Mesothelial cell of epicardium (in vitro differentiated cells): ENCODE measurements around the gene KAZN. TPM values are rescaled to one million over a fixed set of nuclear protein-coding genes. Genes with fewer than 3 reads are reported as not detected.
A peak's percentile ranks its signal among the peaks of the same experiment; 100 is the strongest.

Experiments used
- DNase-seq, 2 experiments: peaks; one replicate each; pipeline ENCODE4 v3.0.0; 2021; ENCODE audit warnings: low spot score in 2 of 2; ENCODE audit not compliant: unreplicated experiment in 2 of 2
- H3K27ac Mint-ChIP-seq: 2 replicates; pipeline ENCODE4 v1.8.0; 2021; ENCODE audit warnings: mixed read lengths
- H3K27me3 Mint-ChIP-seq: 2 replicates; pipeline ENCODE4 v1.8.0; 2021; ENCODE audit warnings: low read depth, mixed read lengths
- H3K36me3 Mint-ChIP-seq: 2 replicates; pipeline ENCODE4 v1.8.0; 2021; ENCODE audit warnings: mixed read lengths
- H3K4me1 Mint-ChIP-seq: 2 replicates; pipeline ENCODE4 v1.8.0; 2021; ENCODE audit warnings: mixed read lengths
- H3K4me3 Mint-ChIP-seq: 2 replicates; pipeline ENCODE4 v1.8.0; 2021; ENCODE audit warnings: mild to moderate bottlenecking, moderate library complexity, mixed read lengths
- H3K9me3 Mint-ChIP-seq: 2 replicates; pipeline ENCODE4 v1.8.0; 2021; ENCODE audit warnings: mixed read lengths
- total RNA-seq: library from RNA; stranded (reverse); gene quantifications from 3 replicates; pipeline ENCODE4 v1.2.1, GENCODE V29; 2021
- TF ChIP-seq, protein P1 (sequence below): fragments of 200-600 bp; sonication (generic); IDR thresholded peaks from one replicate; pipeline ENCODE4 v1.5.0; 2021; ENCODE audit warnings: antibody characterized with exemption; ENCODE audit not compliant: unreplicated experiment

KAZN gene
- total RNA-seq, 1 donor from 2014 or later, result 38.4 TPM

DNA sequence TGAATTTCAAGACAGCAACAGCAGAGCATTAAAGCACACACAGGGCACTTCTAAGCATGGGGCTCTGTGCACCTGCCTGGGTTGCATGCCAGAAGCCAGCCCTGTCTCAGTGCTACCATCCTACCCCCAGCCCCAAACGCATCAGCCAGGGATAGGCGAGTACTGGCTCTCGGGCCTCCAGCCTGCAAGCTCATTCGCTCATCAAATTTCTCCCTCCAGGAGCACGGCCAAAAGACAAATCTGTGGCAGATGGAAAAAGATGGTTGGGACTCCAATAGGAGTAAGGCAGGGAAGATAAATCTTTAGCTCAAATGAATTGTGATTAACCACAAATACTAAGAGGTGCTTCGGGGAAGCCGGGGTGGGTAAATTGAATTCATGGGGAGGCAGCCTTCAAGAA lies 189.6 kb downstream of the KAZN start:
- no peaks in the 10 kb centered on the region for H3K9me3 Mint-ChIP-seq
- H3K27ac Mint-ChIP-seq, result no peak overlapping the region
- no peaks in the 10 kb centered on the region for H3K27me3 Mint-ChIP-seq
- H3K36me3 Mint-ChIP-seq, result no peaks in the 10 kb centered on the region
- no peak overlapping the region for H3K4me3 Mint-ChIP-seq
- TF ChIP-seq, protein P1, sequence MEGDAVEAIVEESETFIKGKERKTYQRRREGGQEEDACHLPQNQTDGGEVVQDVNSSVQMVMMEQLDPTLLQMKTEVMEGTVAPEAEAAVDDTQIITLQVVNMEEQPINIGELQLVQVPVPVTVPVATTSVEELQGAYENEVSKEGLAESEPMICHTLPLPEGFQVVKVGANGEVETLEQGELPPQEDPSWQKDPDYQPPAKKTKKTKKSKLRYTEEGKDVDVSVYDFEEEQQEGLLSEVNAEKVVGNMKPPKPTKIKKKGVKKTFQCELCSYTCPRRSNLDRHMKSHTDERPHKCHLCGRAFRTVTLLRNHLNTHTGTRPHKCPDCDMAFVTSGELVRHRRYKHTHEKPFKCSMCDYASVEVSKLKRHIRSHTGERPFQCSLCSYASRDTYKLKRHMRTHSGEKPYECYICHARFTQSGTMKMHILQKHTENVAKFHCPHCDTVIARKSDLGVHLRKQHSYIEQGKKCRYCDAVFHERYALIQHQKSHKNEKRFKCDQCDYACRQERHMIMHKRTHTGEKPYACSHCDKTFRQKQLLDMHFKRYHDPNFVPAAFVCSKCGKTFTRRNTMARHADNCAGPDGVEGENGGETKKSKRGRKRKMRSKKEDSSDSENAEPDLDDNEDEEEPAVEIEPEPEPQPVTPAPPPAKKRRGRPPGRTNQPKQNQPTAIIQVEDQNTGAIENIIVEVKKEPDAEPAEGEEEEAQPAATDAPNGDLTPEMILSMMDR, result no peak
- DNase-seq, result no peak
- peaks cover 25% of the 10 kb centered on the region for H3K4me1 Mint-ChIP-seq

DNA sequence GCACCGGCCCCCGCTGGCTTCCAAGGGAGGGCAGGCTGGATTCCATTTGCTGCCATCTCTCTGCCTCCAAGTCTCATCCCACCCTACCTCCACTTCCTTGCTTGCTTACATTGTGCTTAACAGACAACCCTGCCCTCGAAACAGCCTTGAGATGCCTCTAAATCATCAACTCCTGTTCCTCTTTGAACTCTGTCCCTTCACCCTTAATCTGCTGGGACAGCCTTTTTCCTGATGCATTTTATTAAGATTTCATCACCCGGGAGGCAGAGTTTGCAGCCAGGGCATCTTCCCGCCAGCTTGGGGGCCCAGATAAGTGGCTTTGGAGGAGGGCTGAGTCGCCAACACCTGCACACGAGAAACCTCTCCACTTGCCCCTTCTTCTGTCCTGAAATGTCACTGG lies 192.5 kb downstream of the KAZN start:
- no peaks in the 10 kb centered on the region for H3K27me3 Mint-ChIP-seq
- peaks cover 27% of the 10 kb centered on the region for H3K4me1 Mint-ChIP-seq
- TF ChIP-seq, protein P1, result no peak
- no peak overlapping the region for H3K27ac Mint-ChIP-seq
- no peak for DNase-seq
- no peak overlapping the region for H3K4me3 Mint-ChIP-seq
- H3K9me3 Mint-ChIP-seq, result peaks cover 3% of the 10 kb centered on the region
- H3K36me3 Mint-ChIP-seq, result peaks cover 2% of the 10 kb centered on the region

DNA sequence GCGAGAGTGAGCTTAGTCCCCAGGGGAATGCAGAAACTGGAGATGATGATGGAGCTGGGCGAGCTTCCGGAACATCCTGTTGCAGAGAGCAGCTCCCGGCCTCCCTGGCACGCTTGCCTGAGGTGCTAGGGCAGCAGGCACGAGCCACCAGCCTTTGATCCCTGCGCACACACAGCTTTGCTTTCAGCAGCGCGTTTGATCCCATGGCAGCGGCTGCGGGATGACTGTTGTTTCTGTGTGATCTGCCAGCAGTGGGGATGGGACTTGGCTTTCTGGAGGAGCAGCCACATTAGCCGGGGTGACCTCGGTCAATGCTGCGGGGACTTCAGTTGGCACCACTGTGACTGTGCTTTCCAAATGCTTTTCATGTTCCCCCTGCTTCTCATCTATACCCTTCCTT lies 193.2 kb downstream of the KAZN start:
- Mint-ChIP-seq H3K9me3 (peaks cover 7% of the 10 kb centered on the region), H3K36me3 (peaks cover 7% of the 10 kb centered on the region), H3K27ac (no peak overlapping the region), H3K27me3 (no peaks in the 10 kb centered on the region), H3K4me3 (no peak overlapping the region), H3K4me1 (peaks cover 25% of the 10 kb centered on the region)
- TF ChIP-seq, protein P1, result no peak
- DNase-seq, result no peak

DNA sequence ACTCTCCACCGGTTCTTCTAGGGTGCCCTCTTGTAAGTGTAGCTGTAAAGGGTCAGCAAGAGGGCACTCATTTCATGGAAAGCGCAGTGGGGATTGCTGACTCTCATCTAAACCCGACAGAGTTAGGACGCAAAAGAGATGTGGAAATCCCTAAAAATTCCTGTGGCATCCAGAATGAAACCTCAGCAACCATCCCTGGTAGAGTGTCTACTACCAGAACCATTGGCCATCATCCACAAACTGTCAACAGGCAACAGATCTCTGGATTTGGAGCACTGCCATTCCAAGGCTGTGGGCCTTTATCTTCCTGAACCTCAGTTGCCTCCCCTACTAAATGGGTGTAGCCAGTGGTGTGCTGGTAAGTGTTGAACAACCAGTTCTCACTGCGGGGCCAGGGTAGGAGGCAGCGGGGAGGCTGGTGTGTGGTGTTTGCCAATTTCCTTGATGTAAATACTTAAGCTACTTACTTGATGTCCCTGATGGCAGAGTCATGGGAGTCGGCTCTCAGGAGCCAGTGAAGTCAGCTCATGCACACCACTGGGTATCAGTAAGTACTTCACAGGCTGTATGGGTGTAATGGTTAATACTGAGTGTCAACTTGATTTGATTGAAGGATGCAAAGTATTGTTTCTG lies 195.8 kb downstream of the KAZN start:
- no peaks in the 10 kb centered on the region for H3K27me3 Mint-ChIP-seq

DNA sequence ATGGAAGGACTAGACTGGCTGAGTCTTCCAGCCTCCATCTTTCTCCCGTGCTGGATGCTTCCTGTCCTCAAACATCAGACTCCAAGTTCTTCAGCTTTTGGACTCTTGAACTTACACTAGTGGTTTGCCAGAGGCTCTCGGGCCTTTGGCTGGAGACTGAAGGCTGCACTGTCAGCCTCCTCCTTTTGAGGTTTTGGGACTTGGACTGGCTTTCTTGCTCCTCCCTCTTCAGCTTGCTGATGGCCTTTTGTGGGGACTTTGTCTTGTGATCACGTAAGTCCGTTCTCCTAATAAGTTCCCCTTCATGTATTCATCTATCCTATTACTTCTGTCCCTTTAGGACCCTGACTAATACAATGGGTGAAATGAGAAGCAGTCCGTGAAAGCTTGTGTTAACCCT lies 196.4 kb downstream of the KAZN start:
- peaks cover 7% of the 10 kb centered on the region for H3K4me1 Mint-ChIP-seq
- no peak for DNase-seq
- TF ChIP-seq, protein P1, result no peak
- H3K27me3 Mint-ChIP-seq, result no peaks in the 10 kb centered on the region
- peaks cover 9% of the 10 kb centered on the region for H3K36me3 Mint-ChIP-seq
- H3K4me3 Mint-ChIP-seq, result no peak overlapping the region
- peaks cover 8% of the 10 kb centered on the region for H3K9me3 Mint-ChIP-seq
- H3K27ac Mint-ChIP-seq, result no peak overlapping the region

More for the DNA sequence above, 195.8 kb downstream of the KAZN start:
- TF ChIP-seq, protein P1, result no peak
- peaks cover 9% of the 10 kb centered on the region for H3K4me1 Mint-ChIP-seq
- DNase-seq, result no peak
- H3K36me3 Mint-ChIP-seq, result peaks cover 9% of the 10 kb centered on the region
- H3K4me3 Mint-ChIP-seq, result no peak overlapping the region
- peak overlapping the region; percentile 39 for H3K27ac Mint-ChIP-seq
- peaks cover 8% of the 10 kb centered on the region for H3K9me3 Mint-ChIP-seq
